Measurements from ENCODE around the gene DTNB. TPM values are rescaled to one million over a fixed set of nuclear protein-coding genes. Genes with fewer than 3 reads are reported as not detected.
A peak's percentile ranks its signal among the peaks of the same experiment; 100 is the strongest.
"Not testable (repeated sequence)": the region's sequence is repeated elsewhere in the genome, so short reads cannot be mapped to it uniquely, and the experiment has no call there.

DTNB gene
- total RNA-seq, 4 donors from 2014 or later, result 2.2 to 7.8 (median 3.9) TPM

DNA sequence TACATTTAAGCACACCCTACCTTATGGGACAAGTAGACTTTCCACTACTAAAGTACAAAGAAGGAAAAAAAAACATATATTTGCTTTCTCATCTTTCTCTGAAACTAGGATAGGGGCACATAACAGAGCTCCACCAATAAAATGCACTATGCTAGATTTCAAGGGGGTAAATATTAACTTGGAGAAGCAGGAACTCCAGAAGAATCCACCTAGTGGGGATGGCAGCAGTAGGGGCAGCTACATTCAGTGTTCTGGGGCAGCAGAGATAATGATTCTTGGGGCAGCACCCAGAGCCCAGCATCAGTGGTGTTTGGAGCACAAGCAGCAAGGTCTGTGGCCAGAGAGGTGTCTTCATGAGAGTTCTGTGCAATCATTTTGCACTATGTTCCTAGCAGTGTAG lies 64.7 kb downstream of the DTNB start:
- in situ Hi-C loops (cut with MboI; ENCODE audit: low pct_ligation_motif_present in 1 of 4, low pct_unique_long_range_greater_than_20kb in 1 of 4, low sequenced_read_pairs in 3 of 4), result loop anchor here in 1 of 4 donors (10.0 kb wide), 1 partner anchor 56 kb away; no protein-coding TSS in a partner anchor
- no peaks in the 10 kb centered on the region for H3K4me1 ChIP-seq
- TF ChIP-seq POLR2A (IDR thresholded peaks at IDR 0.05) (no peak), EP300 (IDR thresholded peaks at IDR 0.05; ENCODE audit: low read depth) (no peak), POLR2AphosphoS5 (IDR thresholded peaks at IDR 0.05) (no peak)
- TF ChIP-seq, protein P1, sequence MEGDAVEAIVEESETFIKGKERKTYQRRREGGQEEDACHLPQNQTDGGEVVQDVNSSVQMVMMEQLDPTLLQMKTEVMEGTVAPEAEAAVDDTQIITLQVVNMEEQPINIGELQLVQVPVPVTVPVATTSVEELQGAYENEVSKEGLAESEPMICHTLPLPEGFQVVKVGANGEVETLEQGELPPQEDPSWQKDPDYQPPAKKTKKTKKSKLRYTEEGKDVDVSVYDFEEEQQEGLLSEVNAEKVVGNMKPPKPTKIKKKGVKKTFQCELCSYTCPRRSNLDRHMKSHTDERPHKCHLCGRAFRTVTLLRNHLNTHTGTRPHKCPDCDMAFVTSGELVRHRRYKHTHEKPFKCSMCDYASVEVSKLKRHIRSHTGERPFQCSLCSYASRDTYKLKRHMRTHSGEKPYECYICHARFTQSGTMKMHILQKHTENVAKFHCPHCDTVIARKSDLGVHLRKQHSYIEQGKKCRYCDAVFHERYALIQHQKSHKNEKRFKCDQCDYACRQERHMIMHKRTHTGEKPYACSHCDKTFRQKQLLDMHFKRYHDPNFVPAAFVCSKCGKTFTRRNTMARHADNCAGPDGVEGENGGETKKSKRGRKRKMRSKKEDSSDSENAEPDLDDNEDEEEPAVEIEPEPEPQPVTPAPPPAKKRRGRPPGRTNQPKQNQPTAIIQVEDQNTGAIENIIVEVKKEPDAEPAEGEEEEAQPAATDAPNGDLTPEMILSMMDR (IDR thresholded peaks at IDR 0.05), result no peak
- intact Hi-C loops (cut with DNase I; ENCODE audit: low total_unique reads), result loop anchor here (10.0 kb wide), 1 partner anchor 86 kb away; no protein-coding TSS in a partner anchor
- DNase-seq, result no peak
- H3K4me3 ChIP-seq, result no peak overlapping the region
- no peaks in the 10 kb centered on the region for H3K27me3 ChIP-seq
- H3K27ac ChIP-seq, result no peak overlapping the region
- no peaks in the 10 kb centered on the region for H3K36me3 ChIP-seq
- H3K9me3 ChIP-seq, result no peaks in the 10 kb centered on the region

DNA sequence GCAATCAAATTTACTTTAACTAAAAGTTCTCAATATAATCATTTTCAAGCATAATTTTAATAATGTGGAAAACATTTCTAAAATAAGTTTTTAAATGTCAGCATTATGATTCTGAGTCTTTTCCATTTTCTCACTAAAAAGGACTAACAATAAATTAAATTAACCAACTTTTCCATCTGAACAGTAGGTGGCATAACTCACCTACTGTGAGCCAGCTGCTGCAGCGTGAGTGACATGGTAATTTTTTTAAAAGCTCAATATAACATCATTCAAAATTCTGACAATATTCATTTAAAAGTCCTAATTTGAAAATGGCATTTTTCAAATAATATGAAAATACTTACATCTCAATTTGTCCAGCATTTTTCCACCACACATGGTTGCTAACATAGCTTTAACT lies 66.5 kb downstream of the DTNB start:
- Histone ChIP-seq H3K4me3 (no peak overlapping the region), H3K4me1 (no peaks in the 10 kb centered on the region), H3K9me3 (no peaks in the 10 kb centered on the region), H3K36me3 (no peaks in the 10 kb centered on the region), H3K27me3 (no peaks in the 10 kb centered on the region), H3K27ac (no peak overlapping the region)
- TF ChIP-seq, protein P1 (IDR thresholded peaks at IDR 0.05), result peak; percentile 30 to 58 (median 48)
- TF ChIP-seq POLR2AphosphoS5 (IDR thresholded peaks at IDR 0.05) (no peak), EP300 (IDR thresholded peaks at IDR 0.05; ENCODE audit: low read depth) (no peak)
- in situ Hi-C loops (cut with MboI; ENCODE audit: low pct_ligation_motif_present in 1 of 4, low pct_unique_long_range_greater_than_20kb in 1 of 4, low sequenced_read_pairs in 3 of 4), result loop anchor here in 1 of 4 donors (10.0 kb wide), 1 partner anchor 58 kb away; no protein-coding TSS in a partner anchor
- DNase-seq, result no peak
- intact Hi-C loops (cut with DNase I; ENCODE audit: low total_unique reads), result loop anchor here (10.0 kb wide), 1 partner anchor 88 kb away; no protein-coding TSS in a partner anchor
- WGBS, 2 donors (ENCODE audit: low coverage in 1 of 2), result 9 to 13% methylated on average over 1 of the region's 1 CpG

DNA sequence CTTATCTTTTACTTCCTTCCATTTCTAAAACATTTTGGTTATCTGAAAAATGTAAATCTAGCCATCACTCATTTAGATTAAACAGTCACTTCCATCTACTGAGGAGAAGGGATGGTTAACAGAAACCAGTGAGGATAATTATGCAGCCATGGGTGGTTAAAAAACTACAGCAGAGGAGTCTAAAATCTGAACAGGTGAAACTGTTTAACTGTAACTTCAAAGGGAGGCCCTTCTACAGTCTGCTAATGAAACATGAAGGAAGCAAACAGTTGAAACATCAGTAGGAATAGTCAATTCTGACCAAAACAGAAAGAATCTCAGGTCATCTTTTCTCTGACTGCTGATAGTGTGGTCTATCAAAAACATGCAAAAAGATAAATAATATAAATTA lies 71.0 kb downstream of the DTNB start:
- Histone ChIP-seq H3K27me3 (no peaks in the 10 kb centered on the region), H3K9me3 (no peaks in the 10 kb centered on the region), H3K36me3 (no peaks in the 10 kb centered on the region), H3K27ac (no peak overlapping the region), H3K4me3 (no peak overlapping the region), H3K4me1 (no peaks in the 10 kb centered on the region)
- in situ Hi-C loops (cut with MboI; ENCODE audit: low pct_ligation_motif_present in 1 of 4, low pct_unique_long_range_greater_than_20kb in 1 of 4, low sequenced_read_pairs in 3 of 4), result loop anchor here in 1 of 4 donors (10.0 kb wide), 1 partner anchor 62 kb away; no protein-coding TSS in a partner anchor
- TF ChIP-seq POLR2AphosphoS5 (IDR thresholded peaks at IDR 0.05), result no peak
- TF ChIP-seq, protein P1 (IDR thresholded peaks at IDR 0.05), result no peak
- no peak for TF ChIP-seq POLR2A (IDR thresholded peaks at IDR 0.05)
- no peak for TF ChIP-seq EP300 (IDR thresholded peaks at IDR 0.05; ENCODE audit: low read depth)
- DNase-seq, result no peak
- intact Hi-C loops (cut with DNase I; ENCODE audit: low total_unique reads), result loop anchor here (10.0 kb wide), 1 partner anchor 92 kb away; no protein-coding TSS in a partner anchor

DNA sequence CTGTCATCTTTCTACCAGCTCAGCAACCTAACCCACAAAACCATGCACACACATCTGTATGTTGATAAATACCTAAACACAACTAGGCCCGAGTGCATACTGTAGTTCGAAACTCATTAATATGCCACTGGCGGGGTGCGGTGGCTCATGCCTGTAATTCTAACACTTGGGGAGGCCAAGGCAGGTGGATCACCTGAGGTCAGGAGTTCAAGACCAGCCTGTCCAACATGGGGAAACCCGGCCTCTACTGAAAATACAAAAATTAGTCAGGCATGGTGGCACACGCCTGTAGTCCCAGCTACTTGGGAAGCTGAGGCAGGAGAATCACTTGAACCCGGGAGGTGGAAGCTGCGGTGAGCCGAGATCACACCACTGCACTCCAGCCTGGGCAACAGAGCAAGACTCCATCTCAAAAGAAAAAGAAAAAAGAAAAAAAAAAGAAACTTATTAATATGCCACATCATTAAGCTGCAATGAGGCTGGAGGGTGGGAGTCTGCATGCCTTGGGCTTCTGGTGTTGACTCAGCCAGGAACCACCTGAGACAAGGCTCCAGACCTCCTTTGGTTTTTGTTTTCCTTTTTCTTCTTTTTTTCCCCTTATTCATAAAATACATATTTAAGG lies 71.6 kb downstream of the DTNB start:
- H3K27ac ChIP-seq, H3K27me3 ChIP-seq, H3K9me3 ChIP-seq, DNase-seq, H3K4me1 ChIP-seq, H3K4me3 ChIP-seq, H3K36me3 ChIP-seq: not testable (repeated sequence)
- intact Hi-C loops (cut with DNase I; ENCODE audit: low total_unique reads) (loop anchor here (10.0 kb wide), 1 partner anchor 93 kb away; no protein-coding TSS in a partner anchor), in situ Hi-C loops (cut with MboI; ENCODE audit: low pct_ligation_motif_present in 1 of 4, low pct_unique_long_range_greater_than_20kb in 1 of 4, low sequenced_read_pairs in 3 of 4) (loop anchor here in 1 of 4 donors (10.0 kb wide), 1 partner anchor 63 kb away; no protein-coding TSS in a partner anchor)
- WGBS, 2 donors (ENCODE audit: low coverage in 1 of 2), result 78 to 90% methylated on average over 5 to 9 of the region's 9 CpGs

DNA sequence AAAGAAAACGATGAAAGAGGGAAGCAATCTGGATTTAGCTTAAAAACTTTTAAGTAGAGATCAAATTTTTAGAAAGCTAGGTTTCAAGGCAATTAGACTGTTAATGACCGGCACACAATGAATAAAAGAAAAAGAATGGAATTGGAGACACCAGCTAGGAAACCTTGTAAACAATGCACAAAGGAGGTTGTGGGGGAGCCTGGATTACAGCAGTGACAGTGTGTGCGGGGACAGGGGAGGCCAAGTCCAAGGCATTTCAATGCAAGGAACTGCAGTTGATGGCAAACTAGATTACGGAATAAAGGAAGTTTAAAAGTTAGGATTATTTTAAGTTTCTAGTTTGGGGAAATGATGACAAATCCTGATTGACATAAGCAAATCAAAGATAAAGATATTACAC lies 74.5 kb downstream of the DTNB start:
- in situ Hi-C loops (cut with MboI; ENCODE audit: low pct_ligation_motif_present in 1 of 4, low pct_unique_long_range_greater_than_20kb in 1 of 4, low sequenced_read_pairs in 3 of 4) (no loop called here), intact Hi-C loops (cut with DNase I; ENCODE audit: low total_unique reads) (no loop called here)
- no peaks in the 10 kb centered on the region for H3K36me3 ChIP-seq
- no peak overlapping the region for H3K4me3 ChIP-seq
- H3K9me3 ChIP-seq, result no peaks in the 10 kb centered on the region
- H3K27me3 ChIP-seq, result no peaks in the 10 kb centered on the region
- no peaks in the 10 kb centered on the region for H3K4me1 ChIP-seq
- DNase-seq, result no peak
- no peak overlapping the region for H3K27ac ChIP-seq
- TF ChIP-seq EP300 (IDR thresholded peaks at IDR 0.05; ENCODE audit: low read depth), result no peak
- TF ChIP-seq, protein P1 (IDR thresholded peaks at IDR 0.05), result no peak
- no peak for TF ChIP-seq POLR2A (IDR thresholded peaks at IDR 0.05)
- TF ChIP-seq POLR2AphosphoS5 (IDR thresholded peaks at IDR 0.05), result no peak
- 87 to 96% methylated on average over 4 of the region's 4 CpGs for WGBS, 2 donors (ENCODE audit: low coverage in 1 of 2)
